Endodermal cell (in vitro differentiated cells): ENCODE results near the gene MYO1H. TPM values are rescaled to one million over a fixed set of nuclear protein-coding genes. Genes with fewer than 3 reads are reported as not detected.

Experiments
- DNase-seq: peaks from one replicate; pipeline ENCODE4 v3.0.0-alpha.2; 2017
- H3K27ac ChIP-seq: 2 replicates; pipeline ENCODE4 v1.5.1; 2013; ENCODE audit warnings: mild to moderate bottlenecking, low read depth, low read length, moderate library complexity
- H3K27me3 ChIP-seq: 2 replicates; pipeline ENCODE4 v1.6.1; 2013; ENCODE audit warnings: mild to moderate bottlenecking, low read length, moderate library complexity; ENCODE audit not compliant: insufficient read depth, control insufficient read depth, poor library complexity, severe bottlenecking
- H3K36me3 ChIP-seq: 2 replicates; pipeline ENCODE4 v1.7.0; 2013; ENCODE audit warnings: mild to moderate bottlenecking, low read length, moderate library complexity; ENCODE audit not compliant: control insufficient read depth, insufficient read depth
- H3K4me1 ChIP-seq: one replicate; pipeline ENCODE4 v1.7.0; 2013; ENCODE audit warnings: low read length; ENCODE audit not compliant: control insufficient read depth, insufficient read depth
- H3K4me3 ChIP-seq: 2 replicates; pipeline ENCODE4 v1.5.1; 2013; ENCODE audit warnings: mild to moderate bottlenecking, low read length, moderate library complexity
- H3K9ac ChIP-seq: 2 replicates; pipeline ENCODE4 v1.6.1; 2013; ENCODE audit warnings: mild to moderate bottlenecking, low read length, moderate library complexity; ENCODE audit not compliant: poor library complexity, severe bottlenecking; ENCODE audit errors: extremely low read depth
- H3K9me3 ChIP-seq: 2 replicates; pipeline ENCODE4 v1.6.1; 2013; ENCODE audit warnings: mild to moderate bottlenecking, low read length, moderate library complexity; ENCODE audit not compliant: control insufficient read depth
- H3K27ac Mint-ChIP-seq: 2 replicates; pipeline ENCODE4 v1.8.0; 2020; ENCODE audit warnings: mixed read lengths
- H3K27me3 Mint-ChIP-seq: 2 replicates; pipeline ENCODE4 v1.8.0; 2021; ENCODE audit warnings: mild to moderate bottlenecking, mixed read lengths; ENCODE audit not compliant: insufficient read depth
- H3K36me3 Mint-ChIP-seq: 2 replicates; pipeline ENCODE4 v1.8.0; 2020; ENCODE audit warnings: low read depth, mixed read lengths
- H3K4me1 Mint-ChIP-seq: 2 replicates; pipeline ENCODE4 v1.8.0; 2020; ENCODE audit warnings: mixed read lengths
- H3K4me3 Mint-ChIP-seq: 2 replicates; pipeline ENCODE4 v1.8.0; 2020; ENCODE audit warnings: mild to moderate bottlenecking, moderate library complexity, mixed read lengths
- H3K9me3 Mint-ChIP-seq: 2 replicates; pipeline ENCODE4 v1.8.0; 2020; ENCODE audit warnings: mild to moderate bottlenecking, mixed read lengths
- CTCF ChIP-seq: fragments of 200-600 bp; sonication (generic); conservative IDR thresholded peaks from 2 replicates; pipeline ENCODE4 v1.5.0; 2021; ENCODE audit warnings: antibody characterized with exemption, mild to moderate bottlenecking
- WGBS, 2 experiments: methylation state at CpG; one replicate each; pipeline versions ENCODE4 v1.1.5 to v1.1.7; 2013; ENCODE audit warnings: missing lambda C conversion rate in 2 of 2, mixed read lengths in 1 of 2; ENCODE audit not compliant: insufficient coverage in 1 of 2, insufficient read length in 1 of 2; 5-methylcytosine and 5-hydroxymethylcytosine counted together
- total RNA-seq, 2 donors: library from RNA; stranded (reverse); fragmentation: NEBNext Ultra II Directional in 1 of 2; extraction: Animal tissue kit (Norgen Biotek cat#: 25700) in 1 of 2; gene quantifications; 2 replicates in 1 of 2; 3 replicates in 1 of 2; pipeline ENCODE4 v1.2.1, GENCODE V29; 2021

MYO1H gene
- total RNA-seq, 2 donors from 2014 or later = not detected

DNA sequence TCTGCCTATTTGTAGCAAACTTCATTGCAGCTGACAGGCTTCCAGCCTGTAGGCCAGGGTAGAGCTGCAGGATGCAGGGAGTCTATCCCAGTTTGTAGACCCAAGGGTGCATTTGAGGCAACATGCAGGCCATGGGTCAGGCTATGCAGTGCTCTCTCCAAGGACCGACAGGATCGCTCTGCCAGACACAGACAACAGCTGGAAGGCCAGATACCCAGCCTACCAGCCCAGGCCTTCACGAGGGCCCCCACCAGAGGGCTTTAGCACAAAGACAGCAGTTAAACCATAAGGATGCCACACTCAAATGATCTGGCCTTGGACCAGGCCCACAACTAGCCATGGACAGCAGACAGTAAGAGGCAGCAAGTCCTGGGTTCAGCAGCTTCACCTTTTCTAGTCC lies 119.1 kb downstream of the MYO1H start:
- 92 to 100% methylated on average over 3 of the region's 3 CpGs for WGBS, 2 experiments
- Histone ChIP-seq H3K9ac (no peak overlapping the region), H3K4me1 (peaks cover 13% of the 10 kb centered on the region), H3K4me3 (no peak overlapping the region), H3K36me3 (peaks cover 65% of the 10 kb centered on the region), H3K27ac (no peak overlapping the region), H3K9me3 (no peaks in the 10 kb centered on the region), H3K27me3 (no peaks in the 10 kb centered on the region)
- H3K27me3 Mint-ChIP-seq = no peaks in the 10 kb centered on the region
- H3K9me3 Mint-ChIP-seq = no peaks in the 10 kb centered on the region
- DNase-seq = no peak
- peaks cover 52% of the 10 kb centered on the region for H3K36me3 Mint-ChIP-seq
- no peak overlapping the region for H3K27ac Mint-ChIP-seq
- no peak overlapping the region for H3K4me3 Mint-ChIP-seq
- H3K4me1 Mint-ChIP-seq = peaks cover 41% of the 10 kb centered on the region
- no peak for TF ChIP-seq CTCF

GRCh38 chr12:109467978-109468676 lies 120.4 kb downstream of the MYO1H start:
- Mint-ChIP-seq H3K36me3 (peaks cover 52% of the 10 kb centered on the region), H3K4me1 (peaks cover 27% of the 10 kb centered on the region), H3K9me3 (no peaks in the 10 kb centered on the region), H3K27me3 (no peaks in the 10 kb centered on the region), H3K4me3 (no peak overlapping the region), H3K27ac (peak overlapping the region; percentile 79)
- H3K4me1 ChIP-seq = peaks cover 10% of the 10 kb centered on the region
- peak; percentile 62 for DNase-seq
- no peak overlapping the region for H3K9ac ChIP-seq
- TF ChIP-seq CTCF = no peak
- H3K27me3 ChIP-seq = no peaks in the 10 kb centered on the region
- 85 to 92% methylated on average over 2 to 7 of the region's 8 CpGs for WGBS, 2 experiments
- H3K36me3 ChIP-seq = peaks cover 75% of the 10 kb centered on the region
- no peaks in the 10 kb centered on the region for H3K9me3 ChIP-seq
- H3K27ac ChIP-seq = no peak overlapping the region
- H3K4me3 ChIP-seq = no peak overlapping the region

DNA sequence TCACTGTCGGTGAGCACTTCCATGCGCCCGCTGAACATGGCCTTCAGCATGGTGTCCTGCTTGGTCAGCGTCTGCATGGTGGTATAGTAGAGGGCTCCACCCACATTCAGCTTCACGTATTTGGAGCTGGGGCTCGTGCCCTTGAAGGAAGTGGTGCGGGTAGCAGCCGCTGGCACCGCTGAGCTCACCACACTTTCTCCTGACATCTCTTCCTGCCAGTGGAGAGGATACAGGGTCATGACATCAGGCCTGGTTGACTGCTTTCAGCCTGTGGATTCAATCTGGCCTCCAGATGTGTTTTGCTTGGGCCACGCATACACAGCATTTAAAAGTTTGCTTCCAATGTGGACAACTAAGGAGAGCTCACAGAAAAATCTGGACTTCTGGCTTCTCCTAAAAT lies 121.8 kb downstream of the MYO1H start:
- Histone ChIP-seq H3K27me3 (no peaks in the 10 kb centered on the region), H3K36me3 (peaks cover 79% of the 10 kb centered on the region), H3K4me3 (no peak overlapping the region), H3K4me1 (peaks cover 13% of the 10 kb centered on the region), H3K27ac (no peak overlapping the region), H3K9ac (no peak overlapping the region), H3K9me3 (no peaks in the 10 kb centered on the region)
- Mint-ChIP-seq H3K27me3 (no peaks in the 10 kb centered on the region), H3K4me1 (peaks cover 15% of the 10 kb centered on the region), H3K9me3 (no peaks in the 10 kb centered on the region), H3K27ac (no peak overlapping the region), H3K36me3 (peaks cover 52% of the 10 kb centered on the region), H3K4me3 (no peak overlapping the region)
- no peak for TF ChIP-seq CTCF
- 96 to 97% methylated on average over 10 of the region's 10 CpGs for WGBS, 2 experiments
- DNase-seq = no peak
